Gastroesophageal sphincter (tissue), 4 donors: ENCODE data around the gene ACSL6. TPM values are rescaled to one million over a fixed set of nuclear protein-coding genes. Genes with fewer than 3 reads are reported as not detected.

ENCODE experiments used
- ATAC-seq: fragments of 150-250 bp; one replicate; pipeline ENCODE4 v1.9.1; 2016; ENCODE audit warnings: mild to moderate bottlenecking, moderate library complexity
- H3K27ac ChIP-seq, 4 donors: fragments of 200-600 bp; sonication (generic) in 3 of 4; 1 replicate in 3 of 4; 2 replicates in 1 of 4; pipeline ENCODE4 v1.5.1; 2016 to 2019
- H3K27me3 ChIP-seq: fragments of 200-600 bp; sonication (generic); one replicate; pipeline ENCODE4 v1.5.1; 2019
- H3K36me3 ChIP-seq, 2 donors: fragments of 200-600 bp; sonication (generic); one replicate each; pipeline ENCODE4 v1.5.1; 2019; ENCODE audit warnings: control low read depth in 1 of 2
- H3K4me1 ChIP-seq, 3 donors: fragments of 200-600 bp; sonication (generic); 1 replicate in 2 of 3; 2 replicates in 1 of 3; pipeline ENCODE4 v1.5.1; 2016 to 2019; ENCODE audit warnings: control low read depth in 2 of 3
- H3K4me3 ChIP-seq, 2 donors: fragments of 200-600 bp; sonication (generic); one replicate each; pipeline ENCODE4 v1.5.1; 2019; ENCODE audit warnings: mild to moderate bottlenecking in 1 of 2, moderate library complexity in 1 of 2
- H3K9me3 ChIP-seq, 3 donors: fragments of 200-600 bp; sonication (generic); one replicate each; pipeline ENCODE4 v1.5.1; 2017 to 2019; ENCODE audit warnings: control low read depth in 2 of 3
- CTCF ChIP-seq, 4 experiments: fragments of 200-600 bp in 2 of 4; fragments of 450-650 bp in 2 of 4; sonication (generic) in 1 of 4; IDR thresholded peaks; one replicate each; pipeline ENCODE4 v1.5.1; 2017 to 2019; ENCODE audit warnings: antibody characterized with exemption in 4 of 4, mild to moderate bottlenecking in 2 of 4, moderate library complexity in 2 of 4
- EP300 ChIP-seq: sonication (generic); formaldehyde crosslinking; IDR thresholded peaks from one replicate; pipeline ENCODE4 v1.6.1; 2017; ENCODE audit warnings: antibody characterized with exemption, mild to moderate bottlenecking
- POLR2A ChIP-seq, 2 donors: fragments of 450-650 bp; IDR thresholded peaks; one replicate each; pipeline ENCODE4 v1.6.1; 2017; ENCODE audit warnings: antibody characterized with exemption in 2 of 2, mild to moderate bottlenecking in 2 of 2, moderate library complexity in 1 of 2
- POLR2AphosphoS5 ChIP-seq: sonication (generic); formaldehyde crosslinking; IDR thresholded peaks from one replicate; pipeline ENCODE4 v1.6.1; 2017; ENCODE audit warnings: antibody characterized with exemption
- WGBS, 2 donors: methylation state at CpG; one replicate each; pipeline ENCODE4 v1.1.5; 2018; ENCODE audit warnings: low coverage in 1 of 2; 5-methylcytosine and 5-hydroxymethylcytosine counted together
- total RNA-seq, 4 donors: library from RNA; depleted of rRNA; stranded (reverse); fragments of >200 nt; gene quantifications; one replicate each; pipeline ENCODE4 v1.1.0, GENCODE V29; 2016

Gene ACSL6
- total RNA-seq, 4 donors from 2014 or later = 1.3 to 3.6 (median 2.6) TPM

GRCh38 chr5:131966551-131966950 is 44.9 kb downstream of the ACSL6 start:
- no peak overlapping the region for H3K27ac ChIP-seq
- H3K4me1 ChIP-seq = no peaks in the 10 kb centered on the region
- H3K4me3 ChIP-seq = no peak overlapping the region
- ATAC-seq = no peak
- H3K36me3 ChIP-seq = no peaks in the 10 kb centered on the region
- WGBS, 2 donors = 50% methylated on average over 1 of the region's 1 CpG; no CpG with 5 or more reads in 1 of the 2 donors
- H3K27me3 ChIP-seq = no peaks in the 10 kb centered on the region
- TF ChIP-seq POLR2A (IDR thresholded peaks at IDR 0.05) = no peak
- no peak for TF ChIP-seq EP300
- no peak for TF ChIP-seq CTCF (IDR thresholded peaks at IDR 0.05)
- TF ChIP-seq POLR2AphosphoS5 = no peak
- H3K9me3 ChIP-seq = no peaks in the 10 kb centered on the region

- 55 to 83% methylated on average over 3 to 4 of the region's 6 CpGs for WGBS, 2 donors
- ATAC-seq = no peak
- no peak for TF ChIP-seq POLR2A (IDR thresholded peaks at IDR 0.05)
- TF ChIP-seq POLR2AphosphoS5 = no peak
- TF ChIP-seq EP300 = no peak
- TF ChIP-seq CTCF (IDR thresholded peaks at IDR 0.05) = no peak
Measured at GRCh38 chr5:131965826-131966415, 45.5 kb downstream of the ACSL6 start.

GRCh38 chr5:131959906-131960305 is 51.6 kb downstream of the ACSL6 start:
- TF ChIP-seq POLR2AphosphoS5 (no peak), EP300 (no peak), CTCF (IDR thresholded peaks at IDR 0.05) (no peak), POLR2A (IDR thresholded peaks at IDR 0.05) (no peak)
- Histone ChIP-seq H3K27me3 (no peaks in the 10 kb centered on the region), H3K27ac (no peak overlapping the region), H3K36me3 (no peaks in the 10 kb centered on the region), H3K9me3 (no peaks in the 10 kb centered on the region), H3K4me1 (no peaks in the 10 kb centered on the region), H3K4me3 (no peak overlapping the region)
- ATAC-seq = no peak
- 78 to 89% methylated on average over 3 of the region's 3 CpGs for WGBS, 2 donors

More at GRCh38 chr5:131965826-131966415, 45.5 kb downstream of the ACSL6 start:
- Histone ChIP-seq H3K27me3 (no peaks in the 10 kb centered on the region), H3K4me3 (no peak overlapping the region), H3K9me3 (no peaks in the 10 kb centered on the region), H3K36me3 (no peaks in the 10 kb centered on the region), H3K4me1 (no peaks in the 10 kb centered on the region), H3K27ac (no peak overlapping the region)

- Histone ChIP-seq H3K27ac (no peak overlapping the region), H3K4me3 (no peak overlapping the region), H3K36me3 (no peaks in the 10 kb centered on the region), H3K9me3 (no peaks in the 10 kb centered on the region), H3K27me3 (no peaks in the 10 kb centered on the region), H3K4me1 (no peaks in the 10 kb centered on the region)
- ATAC-seq = no peak
- 88 to 93% methylated on average over 2 to 5 of the region's 5 CpGs for WGBS, 2 donors
- no peak for TF ChIP-seq CTCF (IDR thresholded peaks at IDR 0.05)
- no peak for TF ChIP-seq POLR2AphosphoS5
- TF ChIP-seq EP300 = no peak
- TF ChIP-seq POLR2A (IDR thresholded peaks at IDR 0.05) = no peak
Measured at GRCh38 chr5:131959136-131959535, 52.3 kb downstream of the ACSL6 start.

- Histone ChIP-seq H3K4me1 (no peaks in the 10 kb centered on the region), H3K36me3 (no peaks in the 10 kb centered on the region), H3K27me3 (no peaks in the 10 kb centered on the region), H3K9me3 (no peaks in the 10 kb centered on the region), H3K4me3 (no peak overlapping the region), H3K27ac (no peak overlapping the region)
- ATAC-seq = no peak
- WGBS, 2 donors = 73 to 94% methylated on average over 5 to 7 of the region's 8 CpGs
- TF ChIP-seq CTCF (IDR thresholded peaks at IDR 0.05) = no peak
- no peak for TF ChIP-seq EP300
- no peak for TF ChIP-seq POLR2AphosphoS5
- no peak for TF ChIP-seq POLR2A (IDR thresholded peaks at IDR 0.05)
Measured at GRCh38 chr5:131957721-131958441, 53.6 kb downstream of the ACSL6 start.
